HAP-1 (cell line): Measurements from ENCODE around the gene SPOCK1.

Experiments
- DNase-seq, 2 experiments: peaks; one replicate each; pipeline ENCODE4 v3.0.0-alpha.2; 2016 to 2020; ENCODE audit warnings: low spot score in 2 of 2
- H3K27me3 ChIP-seq: fragments of 250-450 bp; sonication (Bioruptor Pico); 2 replicates; pipeline ENCODE4 v1.5.1; 2020; ENCODE audit warnings: low read depth, mild to moderate bottlenecking, moderate library complexity
- H3K36me3 ChIP-seq: fragments of 250-450 bp; sonication (Bioruptor Pico); replicated peaks from 2 replicates; pipeline ENCODE4 v1.5.1; 2020; ENCODE audit warnings: mild to moderate bottlenecking
- H3K4me1 ChIP-seq: fragments of 250-450 bp; sonication (Bioruptor Pico); 2 replicates; pipeline ENCODE4 v1.5.1; 2020; ENCODE audit warnings: mild to moderate bottlenecking
- H3K4me3 ChIP-seq: fragments of 250-450 bp; sonication (Bioruptor Pico); 2 replicates; pipeline ENCODE4 v1.5.1; 2020; ENCODE audit warnings: mild to moderate bottlenecking, moderate library complexity
- H3K9me3 ChIP-seq: fragments of 250-450 bp; sonication (Bioruptor Pico); 2 replicates; pipeline ENCODE4 v1.5.1; 2020; ENCODE audit warnings: mild to moderate bottlenecking, moderate library complexity
- in situ Hi-C: fragments of 300-500 bp; cut with MboI; formaldehyde crosslinking; loops from 3 replicates; pipeline ENCODE4 v1.14.3; 2020; ENCODE audit warnings: low sequenced_read_pairs, inconsistent platforms, mixed read lengths

Gene SPOCK1

GRCh38 chr5:137037848-137038247 is 461.3 kb downstream of the SPOCK1 start:
- Histone ChIP-seq H3K4me1 (no peaks in the 10 kb centered on the region), H3K36me3 (no peaks in the 10 kb centered on the region)
- in situ Hi-C loops, result no loop called here

GRCh38 chr5:137036640-137037039 is 462.5 kb downstream of the SPOCK1 start:
- Histone ChIP-seq H3K36me3 (no peaks in the 10 kb centered on the region), H3K4me1 (no peaks in the 10 kb centered on the region), H3K27me3 (0 out of 2 replicates have a peak, but pooled peaks cover 4% of the 10 kb centered on the region), H3K4me3 (no peak overlapping the region), H3K9me3 (no peaks in the 10 kb centered on the region)
- in situ Hi-C loops, result no loop called here
- DNase-seq, result no peak

More at GRCh38 chr5:137037848-137038247, 461.3 kb downstream of the SPOCK1 start:
- no peak for DNase-seq
- H3K9me3 ChIP-seq, result no peaks in the 10 kb centered on the region
- H3K4me3 ChIP-seq, result no peak overlapping the region
- H3K27me3 ChIP-seq, result 0 out of 2 replicates have a peak, but pooled peaks cover 4% of the 10 kb centered on the region

DNA sequence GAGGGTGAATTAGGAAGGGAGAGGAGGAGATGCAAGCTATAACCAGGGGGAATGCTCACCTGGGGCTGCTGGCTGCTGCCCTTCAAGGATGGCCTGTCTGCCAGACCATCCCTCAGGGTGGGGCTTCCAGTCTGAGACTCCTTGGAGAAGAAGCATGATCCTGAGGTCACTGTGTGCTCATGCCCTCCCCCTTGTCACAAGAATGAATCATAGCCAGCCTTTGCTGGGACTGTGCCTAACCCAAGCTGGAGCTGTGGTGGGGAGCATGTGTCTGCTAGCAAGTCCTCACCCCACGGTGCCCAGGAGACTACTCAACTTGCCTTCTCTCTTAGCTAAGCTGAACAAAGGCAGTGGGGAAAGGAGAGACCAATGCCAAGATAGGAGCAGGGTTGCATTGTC is 463.6 kb downstream of the SPOCK1 start:
- H3K36me3 ChIP-seq, result no peaks in the 10 kb centered on the region
- no peak overlapping the region for H3K4me3 ChIP-seq
- no peaks in the 10 kb centered on the region for H3K4me1 ChIP-seq
- in situ Hi-C loops, result no loop called here
- H3K9me3 ChIP-seq, result no peaks in the 10 kb centered on the region
- DNase-seq, result no peak
- 0 out of 2 replicates have a peak, but pooled peaks cover 4% of the 10 kb centered on the region for H3K27me3 ChIP-seq

DNA sequence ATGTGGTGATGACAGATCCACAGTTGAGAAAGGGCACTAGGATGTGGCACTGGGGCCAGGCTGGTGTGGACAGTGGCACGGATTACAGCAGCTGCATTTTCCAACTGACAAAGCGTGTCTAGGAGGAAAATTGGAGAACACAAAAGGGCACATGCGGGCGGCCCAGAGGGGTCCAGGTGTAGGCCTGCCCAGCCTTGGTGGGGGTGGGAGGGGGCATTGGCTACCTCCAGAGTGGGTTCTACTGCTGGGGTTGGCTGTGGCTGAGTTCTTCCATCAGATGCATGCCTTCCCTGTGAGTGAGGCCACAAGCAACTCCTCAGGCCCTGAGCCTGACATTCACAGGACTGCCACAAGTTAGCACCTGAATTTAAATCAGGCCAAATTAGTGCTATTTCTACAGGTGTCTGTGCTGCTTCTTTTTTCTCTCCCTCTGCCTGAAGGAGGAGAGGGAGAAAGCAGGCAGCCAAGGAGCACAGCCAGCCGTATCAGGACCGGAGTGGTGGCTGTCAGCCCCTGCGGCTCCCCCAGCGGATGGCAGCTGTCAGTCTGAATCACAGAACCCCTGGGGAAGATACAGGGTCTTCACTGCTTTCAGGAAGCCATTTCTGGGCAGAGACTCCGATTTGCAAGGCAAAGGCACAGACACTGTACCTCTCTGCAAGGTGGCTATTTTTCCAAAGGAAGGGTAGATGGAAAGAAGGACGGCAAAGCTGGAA is 464.2 kb downstream of the SPOCK1 start:
- no peaks in the 10 kb centered on the region for H3K9me3 ChIP-seq
- in situ Hi-C loops, result no loop called here
- no peak for DNase-seq
- no peaks in the 10 kb centered on the region for H3K4me1 ChIP-seq
- H3K36me3 ChIP-seq, result no peaks in the 10 kb centered on the region
- H3K27me3 ChIP-seq, result 0 out of 2 replicates have a peak, but pooled peaks cover 4% of the 10 kb centered on the region
- H3K4me3 ChIP-seq, result no peak overlapping the region

DNA sequence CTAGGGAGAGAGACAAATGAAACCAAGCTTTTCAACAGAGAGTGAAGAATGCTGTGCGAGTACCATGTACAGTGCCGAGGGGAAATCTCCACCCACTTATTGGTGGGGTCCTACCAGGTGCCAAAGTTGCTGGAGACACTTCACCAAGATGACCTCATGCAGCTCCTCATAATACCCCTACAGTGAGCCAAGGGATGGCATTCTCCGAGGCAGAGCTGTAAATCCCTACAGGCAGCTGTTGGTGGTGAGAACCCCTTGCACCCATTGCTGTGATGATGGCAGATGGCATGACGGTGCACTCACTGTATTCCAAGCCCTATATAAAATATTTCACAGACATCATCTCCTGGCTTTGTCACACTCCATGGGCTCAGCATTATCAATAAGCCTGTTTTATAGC is 464.9 kb downstream of the SPOCK1 start:
- no peaks in the 10 kb centered on the region for H3K36me3 ChIP-seq
- no peaks in the 10 kb centered on the region for H3K9me3 ChIP-seq
- H3K4me3 ChIP-seq, result no peak overlapping the region
- 0 out of 2 replicates have a peak, but pooled peaks cover 4% of the 10 kb centered on the region for H3K27me3 ChIP-seq
- in situ Hi-C loops, result no loop called here
- no peak for DNase-seq
- no peaks in the 10 kb centered on the region for H3K4me1 ChIP-seq

DNA sequence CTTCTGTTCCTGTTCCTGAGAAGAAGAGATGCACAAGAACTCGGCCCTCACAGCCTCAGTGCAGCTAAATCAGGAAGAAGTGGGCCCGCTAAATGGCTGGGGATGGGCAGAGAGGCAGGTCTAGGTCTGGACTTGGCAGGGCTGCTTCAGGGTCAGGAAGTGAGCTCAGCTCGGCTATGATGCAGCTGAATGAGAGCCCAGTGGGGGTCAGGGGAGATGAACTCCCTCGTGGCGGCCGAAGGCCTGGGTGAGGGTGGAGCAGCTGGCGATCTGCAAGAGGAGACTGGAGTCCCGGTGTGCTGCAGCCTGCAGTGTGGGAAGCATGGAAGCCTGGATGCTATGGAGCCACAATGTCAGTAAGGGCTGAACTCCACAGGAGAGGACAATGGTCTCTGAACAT is 466.2 kb downstream of the SPOCK1 start:
- no peak overlapping the region for H3K4me3 ChIP-seq
- H3K36me3 ChIP-seq, result no peaks in the 10 kb centered on the region
- H3K27me3 ChIP-seq, result no peaks in the 10 kb centered on the region
- no peaks in the 10 kb centered on the region for H3K9me3 ChIP-seq
- in situ Hi-C loops, result no loop called here
- no peak for DNase-seq
- H3K4me1 ChIP-seq, result no peaks in the 10 kb centered on the region

- no peak overlapping the region for H3K4me3 ChIP-seq
- no peaks in the 10 kb centered on the region for H3K36me3 ChIP-seq
- H3K9me3 ChIP-seq, result no peaks in the 10 kb centered on the region
- in situ Hi-C loops, result no loop called here
- H3K27me3 ChIP-seq, result no peaks in the 10 kb centered on the region; the same call in 1 of the 2 replicates
- H3K4me1 ChIP-seq, result no peaks in the 10 kb centered on the region
- DNase-seq, result no peak
These were observed 471.4 kb downstream of the SPOCK1 start for GRCh38 chr5:137027758-137028157.

DNA sequence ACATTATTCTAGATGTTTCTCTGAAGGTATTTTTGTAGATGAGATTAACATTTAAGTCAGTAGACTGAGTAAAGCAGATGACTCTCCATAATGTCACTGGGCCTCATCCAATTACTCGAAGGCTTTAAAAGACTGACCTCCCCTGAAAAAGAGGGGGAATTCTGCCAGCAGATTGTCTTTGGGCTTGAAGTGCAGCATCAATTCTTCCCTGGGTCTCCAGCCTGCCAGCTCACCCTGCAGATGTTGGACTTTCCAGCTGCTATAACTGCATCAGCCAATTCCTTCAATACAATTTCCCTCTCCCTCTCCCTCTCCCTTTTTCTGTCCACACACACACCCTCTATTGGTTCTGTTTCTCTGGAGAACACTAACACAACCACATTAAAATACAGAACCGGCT is 472.8 kb downstream of the SPOCK1 start:
- H3K27me3 ChIP-seq, result peaks cover 3% of the 10 kb centered on the region
- in situ Hi-C loops, result no loop called here
- H3K36me3 ChIP-seq, result no peaks in the 10 kb centered on the region
- DNase-seq, result no peak
- H3K4me1 ChIP-seq, result no peaks in the 10 kb centered on the region
- no peak overlapping the region for H3K4me3 ChIP-seq
- H3K9me3 ChIP-seq, result no peaks in the 10 kb centered on the region

- peaks cover 12% of the 10 kb centered on the region for H3K27me3 ChIP-seq
- no peaks in the 10 kb centered on the region for H3K4me1 ChIP-seq
- DNase-seq, result no peak
- H3K9me3 ChIP-seq, result no peaks in the 10 kb centered on the region
- in situ Hi-C loops, result no loop called here
- H3K36me3 ChIP-seq, result no peaks in the 10 kb centered on the region
- H3K4me3 ChIP-seq, result no peak overlapping the region
These were observed 475.1 kb downstream of the SPOCK1 start for GRCh38 chr5:137024044-137024443.

- H3K27me3 ChIP-seq, result peaks cover 12% of the 10 kb centered on the region
- in situ Hi-C loops, result no loop called here
These were observed 475.8 kb downstream of the SPOCK1 start for GRCh38 chr5:137023371-137023770.

GRCh38 chr5:137022725-137023124 is 476.4 kb downstream of the SPOCK1 start:
- Histone ChIP-seq H3K27me3 (peaks cover 12% of the 10 kb centered on the region), H3K4me1 (no peaks in the 10 kb centered on the region), H3K9me3 (no peaks in the 10 kb centered on the region), H3K36me3 (no peaks in the 10 kb centered on the region), H3K4me3 (no peak overlapping the region)
- in situ Hi-C loops, result no loop called here
- DNase-seq, result no peak

More at GRCh38 chr5:137023371-137023770, 475.8 kb downstream of the SPOCK1 start:
- no peak overlapping the region for H3K4me3 ChIP-seq
- H3K4me1 ChIP-seq, result no peaks in the 10 kb centered on the region
- H3K9me3 ChIP-seq, result no peaks in the 10 kb centered on the region
- no peak for DNase-seq
- no peaks in the 10 kb centered on the region for H3K36me3 ChIP-seq

GRCh38 chr5:137022043-137022442 is 477.1 kb downstream of the SPOCK1 start:
- Histone ChIP-seq H3K4me3 (no peak overlapping the region), H3K4me1 (no peaks in the 10 kb centered on the region), H3K9me3 (no peaks in the 10 kb centered on the region), H3K36me3 (no peaks in the 10 kb centered on the region), H3K27me3 (peaks cover 12% of the 10 kb centered on the region)
- in situ Hi-C loops, result no loop called here
- DNase-seq, result no peak

GRCh38 chr5:137019229-137019628 is 479.9 kb downstream of the SPOCK1 start:
- Histone ChIP-seq H3K4me1 (no peaks in the 10 kb centered on the region), H3K9me3 (no peaks in the 10 kb centered on the region), H3K27me3 (peaks cover 12% of the 10 kb centered on the region), H3K36me3 (no peaks in the 10 kb centered on the region), H3K4me3 (no peak overlapping the region)
- in situ Hi-C loops, result no loop called here
- no peak for DNase-seq

DNA sequence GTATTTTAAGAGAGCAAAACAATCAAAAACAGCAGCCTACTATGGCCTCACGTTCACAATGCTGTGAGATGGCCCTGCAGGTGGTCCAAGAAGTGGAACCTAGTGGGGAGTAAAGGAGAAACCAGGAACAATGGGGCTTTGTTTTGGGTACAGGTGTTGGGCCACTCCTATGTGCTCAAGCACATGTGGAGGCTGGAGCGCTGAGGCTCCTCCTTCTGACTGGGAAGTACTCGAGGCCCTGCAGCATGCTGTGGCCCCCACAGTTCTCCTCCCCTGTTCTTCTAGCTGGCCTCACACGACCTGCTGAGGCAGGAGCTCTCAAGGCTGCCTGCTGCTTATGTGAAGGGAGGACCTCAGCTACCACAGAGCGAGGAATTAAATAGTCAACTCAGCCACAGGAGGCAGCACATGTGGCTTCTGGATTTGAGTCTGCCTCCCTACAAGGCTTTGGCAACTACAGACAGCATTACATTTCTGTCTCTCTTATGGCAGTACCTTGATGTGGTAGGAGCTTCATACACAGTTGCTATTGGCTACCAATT is 482.3 kb downstream of the SPOCK1 start:
- no peak for DNase-seq
- Histone ChIP-seq H3K4me1 (no peaks in the 10 kb centered on the region), H3K36me3 (no peaks in the 10 kb centered on the region), H3K9me3 (no peaks in the 10 kb centered on the region), H3K27me3 (peaks cover 8% of the 10 kb centered on the region), H3K4me3 (no peak overlapping the region)
- in situ Hi-C loops, result no loop called here
